ENCODE data around the gene GJB3. TPM values are rescaled to one million over a fixed set of nuclear protein-coding genes. Genes with fewer than 3 reads are reported as not detected.
"Not testable (repeated sequence)": the region's sequence is repeated elsewhere in the genome, so short reads cannot be mapped to it uniquely, and the experiment has no call there.

Gene GJB3
- total RNA-seq, 1 donor from 2014 or later: not detected

DNA sequence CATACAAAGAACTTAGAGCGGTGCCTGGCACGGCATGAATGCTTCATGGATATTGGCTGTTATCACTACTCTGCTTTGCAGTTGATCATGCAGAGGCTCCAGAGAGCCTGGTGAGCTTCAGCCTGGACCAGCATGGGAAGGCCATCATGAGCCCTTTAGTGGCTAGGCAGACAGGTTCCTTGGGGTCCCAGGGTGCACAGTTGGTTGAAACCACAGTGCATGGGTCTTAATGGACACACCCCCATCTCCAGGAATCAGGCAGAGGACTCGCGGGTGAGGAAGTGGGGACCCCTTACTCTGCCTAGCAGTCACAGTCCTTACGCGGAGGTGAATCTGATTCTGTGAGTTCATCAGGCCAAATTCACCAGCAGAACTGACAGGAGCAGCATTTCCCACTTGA, 25.1 kb upstream of the GJB3 start:
- intact Hi-C loops (cut with DNase I): no loop called here
- ATAC-seq: no peak

GRCh38 chr1:34757386-34757785, 23.6 kb upstream of the GJB3 start:
- no peak for DNase-seq (ENCODE audit: missing footprints)
- no peak for ATAC-seq
- intact Hi-C loops (cut with DNase I): no loop called here

More for the DNA sequence above, 25.1 kb upstream of the GJB3 start:
- no peak for DNase-seq (ENCODE audit: missing footprints)

GRCh38 chr1:34758751-34759150, 22.3 kb upstream of the GJB3 start:
- intact Hi-C loops (cut with DNase I): no loop called here
- ATAC-seq (no peak), DNase-seq (ENCODE audit: missing footprints) (no peak)

- DNase-seq (ENCODE audit: missing footprints): no peak
- ATAC-seq: no peak
- intact Hi-C loops (cut with DNase I): no loop called here
Measured at GRCh38 chr1:34759503-34760357, 21.3 kb upstream of the GJB3 start, which contains the start of gene GJB4. Gene GJB4 (plus strand): TSS chr1:34759740. CDS start chr1:34761255, 1,515 bp downstream.

- intact Hi-C loops (cut with DNase I): no loop called here
- DNase-seq (ENCODE audit: missing footprints) (no peak), ATAC-seq (no peak)
Measured at GRCh38 chr1:34761176-34761761, 19.7 kb upstream of the GJB3 start.

- intact Hi-C loops (cut with DNase I): no loop called here
- DNase-seq (ENCODE audit: missing footprints) (no peak), ATAC-seq (no peak)
Measured at GRCh38 chr1:34761776-34762307, 19.2 kb upstream of the GJB3 start.

- ATAC-seq (no peak), DNase-seq (ENCODE audit: missing footprints) (no peak)
- intact Hi-C loops (cut with DNase I): no loop called here
Measured at GRCh38 chr1:34762474-34763141, 18.4 kb upstream of the GJB3 start.

- no peak for ATAC-seq
- intact Hi-C loops (cut with DNase I): no loop called here
- no peak for DNase-seq (ENCODE audit: missing footprints)
Measured at GRCh38 chr1:34763142-34763781, 17.8 kb upstream of the GJB3 start.

- ATAC-seq (no peak), DNase-seq (ENCODE audit: missing footprints) (no peak)
- intact Hi-C loops (cut with DNase I): no loop called here
Measured at GRCh38 chr1:34768856-34769255, 12.2 kb upstream of the GJB3 start.

DNA sequence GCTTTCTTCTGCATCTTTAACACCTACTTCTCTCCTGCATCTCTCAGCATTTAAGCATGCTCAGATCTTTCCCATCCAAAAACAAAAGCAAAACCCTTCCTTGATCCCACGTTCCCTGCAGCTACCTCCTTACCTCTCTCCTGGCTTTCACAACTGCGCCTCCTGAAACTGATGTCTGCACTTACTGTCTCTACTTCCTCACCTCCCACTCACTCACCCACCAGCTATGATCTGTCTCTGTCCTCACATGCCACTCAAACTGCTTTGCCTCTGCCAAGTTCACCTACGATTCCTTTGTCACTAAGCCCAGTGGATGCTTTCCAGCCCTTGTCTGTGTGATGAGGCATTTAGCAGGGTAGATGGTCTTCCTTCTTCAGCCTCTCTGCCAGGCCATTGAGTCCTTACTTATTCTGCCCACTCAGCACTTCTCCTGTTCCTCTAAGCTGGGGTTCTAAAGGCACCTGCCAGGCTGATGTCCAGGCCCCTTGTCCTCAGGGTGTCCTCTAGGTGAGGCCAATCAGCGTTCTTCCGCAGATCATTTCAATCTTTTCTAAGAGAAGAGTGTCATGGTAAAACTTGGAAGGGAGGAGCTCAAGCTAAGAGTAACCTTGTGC, 10.0 kb upstream of the GJB3 start:
- intact Hi-C loops (cut with DNase I): no loop called here
- no peak for DNase-seq (ENCODE audit: missing footprints)
- ATAC-seq: no peak

DNA sequence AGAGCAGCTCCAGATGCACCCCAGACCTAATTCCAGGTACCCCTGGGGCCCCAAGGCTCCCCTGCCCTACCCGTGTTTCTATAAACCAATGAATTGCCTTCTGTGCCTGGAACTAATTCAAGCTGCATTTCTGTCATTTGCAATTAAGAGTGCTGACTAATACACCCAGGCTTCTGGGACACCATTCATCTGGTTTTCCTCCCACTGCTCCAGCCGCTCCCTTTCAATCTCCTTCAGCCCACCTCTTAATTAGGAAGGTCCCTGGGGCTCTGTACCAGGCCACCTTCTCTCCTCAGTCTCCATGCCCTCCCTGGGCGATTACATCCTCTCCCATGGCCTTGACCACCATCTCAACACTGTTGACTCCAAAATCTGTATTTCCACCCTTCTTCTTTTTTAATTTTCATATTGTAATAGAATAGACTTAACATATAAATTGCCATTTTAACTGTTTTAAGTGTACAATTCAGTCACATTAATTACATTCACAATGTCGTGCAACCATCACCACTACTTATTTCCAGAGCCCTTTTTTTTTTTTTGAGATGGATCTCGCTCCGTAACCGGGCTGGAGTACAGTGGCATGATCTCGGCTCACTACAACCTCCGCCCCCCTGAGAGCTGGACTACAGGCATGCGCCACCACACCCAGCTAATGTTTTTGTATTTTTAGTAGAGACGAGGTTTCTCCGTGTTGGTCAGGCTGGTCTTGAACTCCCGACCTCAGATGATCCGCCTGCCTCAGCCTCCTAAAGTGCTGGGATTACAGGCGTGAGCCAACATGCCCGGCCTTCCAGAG, 9.2 kb upstream of the GJB3 start:
- no peak for DNase-seq (ENCODE audit: missing footprints)
- intact Hi-C loops (cut with DNase I): no loop called here
- ATAC-seq: no peak

GRCh38 chr1:34773114-34773513, 7.9 kb upstream of the GJB3 start:
- not testable (repeated sequence) for ATAC-seq

GRCh38 chr1:34774957-34775356, 6.1 kb upstream of the GJB3 start:
- intact Hi-C loops (cut with DNase I): no loop called here
- DNase-seq (ENCODE audit: missing footprints) (no peak), ATAC-seq (no peak)

More at GRCh38 chr1:34773114-34773513, 7.9 kb upstream of the GJB3 start:
- DNase-seq (ENCODE audit: missing footprints); intact Hi-C loops (cut with DNase I): not testable (repeated sequence)

GRCh38 chr1:34776911-34777310, 4.1 kb upstream of the GJB3 start:
- ATAC-seq (no peak), DNase-seq (ENCODE audit: missing footprints) (no peak)
- intact Hi-C loops (cut with DNase I): no loop called here

- ATAC-seq (no peak), DNase-seq (ENCODE audit: missing footprints) (no peak)
- intact Hi-C loops (cut with DNase I): no loop called here
Measured at GRCh38 chr1:34777519-34778321, 3.3 kb upstream of the GJB3 start.

- no peak for DNase-seq (ENCODE audit: missing footprints)
- no peak for ATAC-seq
- intact Hi-C loops (cut with DNase I): no loop called here
Measured at GRCh38 chr1:34778381-34778780, 2.6 kb upstream of the GJB3 start.

DNA sequence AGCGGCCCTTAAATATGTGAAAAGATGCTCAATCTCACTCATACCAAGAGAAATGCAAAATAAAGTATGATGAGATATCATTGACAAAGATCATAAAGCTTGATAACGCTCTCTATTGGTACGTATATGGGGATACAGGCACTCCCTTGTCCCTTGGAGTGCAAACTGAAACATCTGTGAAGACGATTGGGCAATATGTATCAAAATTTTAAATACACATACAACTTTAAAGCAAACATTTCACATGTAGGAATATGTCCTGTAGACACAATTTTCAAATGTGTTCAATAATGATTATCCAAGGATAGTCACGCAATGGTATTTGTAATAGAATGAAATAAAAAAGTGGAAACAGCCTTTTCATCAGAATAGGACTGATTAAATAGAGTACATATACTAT, 2.0 kb upstream of the GJB3 start:
- no peak for DNase-seq (ENCODE audit: missing footprints)
- ATAC-seq: no peak
- intact Hi-C loops (cut with DNase I): no loop called here
